GM12872 (cell line): ENCODE results near the gene EDEM3.

Experiments
- TF ChIP-seq, protein P1 (sequence below): IDR thresholded peaks from 3 replicates; pipeline ENCODE4 v1.5.1; 2011; ENCODE audit warnings: low read depth, mild to moderate bottlenecking, low read length, moderate library complexity; ENCODE audit not compliant: insufficient read depth

Gene EDEM3

DNA sequence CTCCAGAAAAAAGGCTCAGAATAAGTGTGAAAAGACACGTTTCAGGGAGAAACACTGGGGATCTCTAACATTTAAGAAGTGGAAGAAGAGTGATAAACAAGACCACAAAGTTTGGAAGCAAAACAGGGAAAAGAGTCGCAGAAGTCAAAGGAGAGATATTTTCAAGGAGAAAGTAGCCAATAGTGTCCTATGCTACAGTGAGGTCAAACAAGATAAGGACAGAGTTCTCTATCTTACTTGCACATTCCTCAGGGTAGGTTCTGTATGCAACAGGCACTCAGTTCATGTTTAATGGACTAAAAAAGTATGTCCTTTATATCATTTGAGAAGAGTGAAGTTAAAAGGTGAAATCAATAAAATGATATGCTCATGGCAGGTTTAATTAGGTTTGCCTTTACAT is 13.8 kb upstream of the EDEM3 start:
- TF ChIP-seq, protein P1, sequence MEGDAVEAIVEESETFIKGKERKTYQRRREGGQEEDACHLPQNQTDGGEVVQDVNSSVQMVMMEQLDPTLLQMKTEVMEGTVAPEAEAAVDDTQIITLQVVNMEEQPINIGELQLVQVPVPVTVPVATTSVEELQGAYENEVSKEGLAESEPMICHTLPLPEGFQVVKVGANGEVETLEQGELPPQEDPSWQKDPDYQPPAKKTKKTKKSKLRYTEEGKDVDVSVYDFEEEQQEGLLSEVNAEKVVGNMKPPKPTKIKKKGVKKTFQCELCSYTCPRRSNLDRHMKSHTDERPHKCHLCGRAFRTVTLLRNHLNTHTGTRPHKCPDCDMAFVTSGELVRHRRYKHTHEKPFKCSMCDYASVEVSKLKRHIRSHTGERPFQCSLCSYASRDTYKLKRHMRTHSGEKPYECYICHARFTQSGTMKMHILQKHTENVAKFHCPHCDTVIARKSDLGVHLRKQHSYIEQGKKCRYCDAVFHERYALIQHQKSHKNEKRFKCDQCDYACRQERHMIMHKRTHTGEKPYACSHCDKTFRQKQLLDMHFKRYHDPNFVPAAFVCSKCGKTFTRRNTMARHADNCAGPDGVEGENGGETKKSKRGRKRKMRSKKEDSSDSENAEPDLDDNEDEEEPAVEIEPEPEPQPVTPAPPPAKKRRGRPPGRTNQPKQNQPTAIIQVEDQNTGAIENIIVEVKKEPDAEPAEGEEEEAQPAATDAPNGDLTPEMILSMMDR, result no peak

DNA sequence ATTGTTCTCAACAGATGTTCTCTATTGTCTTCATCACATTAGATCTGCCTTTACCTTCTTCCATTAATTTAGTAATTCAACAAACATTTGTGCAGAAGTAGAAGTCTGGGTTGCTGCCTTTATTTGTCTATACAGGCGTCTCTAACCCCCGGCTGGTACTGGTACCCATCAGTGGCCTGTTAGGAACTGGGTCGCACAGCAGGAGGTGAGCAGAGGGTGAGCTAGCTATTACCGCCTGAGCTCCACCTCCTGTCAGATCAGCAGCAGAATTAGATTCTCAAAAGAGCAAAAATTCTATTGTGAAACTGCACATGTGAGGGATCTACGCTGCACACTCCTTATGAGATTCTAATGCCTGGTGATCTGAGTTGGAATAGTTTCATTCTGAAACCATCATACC is 12.9 kb upstream of the EDEM3 start:
- TF ChIP-seq, protein P1, result no peak

DNA sequence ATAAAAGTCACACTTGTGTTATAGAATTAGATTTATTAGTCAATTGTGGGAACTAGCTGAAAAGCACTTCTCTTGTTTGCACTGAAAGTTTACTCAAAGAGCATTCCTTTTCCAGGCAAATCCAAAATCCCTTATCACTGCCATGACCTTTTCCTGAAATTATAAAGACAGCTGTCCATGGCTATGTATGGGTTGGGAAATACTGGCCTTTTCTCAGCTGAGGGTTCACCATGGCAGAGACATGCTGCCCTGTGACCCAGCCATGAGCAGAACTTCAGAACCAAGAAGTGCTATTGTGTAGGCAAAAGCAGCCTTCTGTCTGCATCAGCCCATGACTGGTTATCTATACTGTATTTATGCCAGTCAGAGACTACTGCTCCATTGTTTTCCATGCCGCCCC is 9.8 kb upstream of the EDEM3 start:
- TF ChIP-seq, protein P1, result no peak

DNA sequence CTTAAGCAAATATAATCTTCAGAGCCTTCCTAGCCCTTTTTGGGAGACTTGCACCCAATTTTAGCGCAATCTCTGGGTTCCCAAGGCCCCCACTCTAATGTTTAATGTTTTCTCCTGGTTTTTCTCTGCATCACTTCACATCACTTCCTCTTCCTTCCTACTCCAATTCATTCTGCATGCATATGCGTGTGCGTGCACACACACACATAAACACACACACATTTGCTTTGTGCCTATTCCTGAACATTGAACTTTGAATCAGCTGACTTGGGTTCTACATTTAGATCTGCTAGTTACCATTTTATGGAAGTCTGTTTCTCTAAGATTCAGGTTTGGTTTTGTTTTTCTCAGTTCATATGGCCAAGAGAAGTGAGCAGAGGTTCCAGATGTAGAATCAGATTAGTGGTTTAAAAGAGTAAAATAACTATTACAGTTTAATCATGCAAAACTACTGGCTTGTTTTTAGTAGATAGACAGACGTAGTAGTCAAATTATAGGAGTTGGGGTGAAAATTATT is 7.4 kb upstream of the EDEM3 start:
- TF ChIP-seq, protein P1, result no peak

GRCh38 chr1:184759651-184760050 is 5.0 kb upstream of the EDEM3 start:
- TF ChIP-seq, protein P1, result no peak

- TF ChIP-seq, protein P1, result no peak
These were observed 4.5 kb upstream of the EDEM3 start for GRCh38 chr1:184759112-184759511.

GRCh38 chr1:184757891-184758290 is 3.2 kb upstream of the EDEM3 start:
- TF ChIP-seq, protein P1, result no peak
